Thoracic aorta (tissue), 2 donors: ENCODE data around the gene PEX19. TPM values are rescaled to one million over a fixed set of nuclear protein-coding genes. Genes with fewer than 3 reads are reported as not detected.

Experiments
- ATAC-seq: fragments of 150-250 bp; one replicate; pipeline ENCODE4 v1.8.0; 2017; ENCODE audit warnings: low read depth; ENCODE audit not compliant: insufficient number of reproducible peaks, low FRiP score
- DNase-seq: peaks from one replicate; pipeline ENCODE4 v3.0.0-alpha.2; 2020; ENCODE audit warnings: low spot score
- H3K27ac ChIP-seq, 2 donors: fragments of 200-600 bp; sonication (generic); 1 replicate in 1 of 2; 2 replicates in 1 of 2; pipeline ENCODE4 v1.5.1; 2016; ENCODE audit warnings: mild to moderate bottlenecking in 2 of 2, moderate library complexity in 2 of 2
- H3K27me3 ChIP-seq: fragments of 200-600 bp; sonication (generic); replicated peaks from 2 replicates; pipeline ENCODE4 v1.6.0; 2016; ENCODE audit warnings: mild to moderate bottlenecking; ENCODE audit not compliant: insufficient read depth
- H3K36me3 ChIP-seq: fragments of 200-600 bp; sonication (generic); one replicate; pipeline ENCODE4 v1.5.1; 2016
- H3K4me1 ChIP-seq, 2 donors: fragments of 200-600 bp; sonication (generic); 1 replicate in 1 of 2; 2 replicates in 1 of 2; pipeline versions ENCODE4 v1.5.1 to v1.6.0; 2016; ENCODE audit warnings: low read depth in 2 of 2, mild to moderate bottlenecking in 1 of 2; ENCODE audit not compliant: control insufficient read depth in 1 of 2
- H3K4me3 ChIP-seq: fragments of 200-600 bp; sonication (generic); 2 replicates; pipeline ENCODE4 v1.5.1; 2016; ENCODE audit warnings: mild to moderate bottlenecking
- H3K9me3 ChIP-seq: fragments of 200-600 bp; sonication (generic); 2 replicates; pipeline ENCODE4 v1.5.1; 2016
- total RNA-seq, 2 donors: library from RNA; depleted of rRNA; stranded (reverse); fragments of >200 nt; gene quantifications; one replicate each; pipeline versions ENCODE4 v1.1.0 to v1.2.3, GENCODE V29; 2016
- TF ChIP-seq, protein P1 (sequence below): fragments of 200-600 bp; sonication (generic); IDR thresholded peaks from one replicate; pipeline ENCODE4 v1.5.1; 2019; ENCODE audit warnings: antibody characterized with exemption

PEX19 gene, protein sequence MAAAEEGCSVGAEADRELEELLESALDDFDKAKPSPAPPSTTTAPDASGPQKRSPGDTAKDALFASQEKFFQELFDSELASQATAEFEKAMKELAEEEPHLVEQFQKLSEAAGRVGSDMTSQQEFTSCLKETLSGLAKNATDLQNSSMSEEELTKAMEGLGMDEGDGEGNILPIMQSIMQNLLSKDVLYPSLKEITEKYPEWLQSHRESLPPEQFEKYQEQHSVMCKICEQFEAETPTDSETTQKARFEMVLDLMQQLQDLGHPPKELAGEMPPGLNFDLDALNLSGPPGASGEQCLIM
- total RNA-seq = 10 to 100 TPM; 42.8 to 45.4 TPM

DNA sequence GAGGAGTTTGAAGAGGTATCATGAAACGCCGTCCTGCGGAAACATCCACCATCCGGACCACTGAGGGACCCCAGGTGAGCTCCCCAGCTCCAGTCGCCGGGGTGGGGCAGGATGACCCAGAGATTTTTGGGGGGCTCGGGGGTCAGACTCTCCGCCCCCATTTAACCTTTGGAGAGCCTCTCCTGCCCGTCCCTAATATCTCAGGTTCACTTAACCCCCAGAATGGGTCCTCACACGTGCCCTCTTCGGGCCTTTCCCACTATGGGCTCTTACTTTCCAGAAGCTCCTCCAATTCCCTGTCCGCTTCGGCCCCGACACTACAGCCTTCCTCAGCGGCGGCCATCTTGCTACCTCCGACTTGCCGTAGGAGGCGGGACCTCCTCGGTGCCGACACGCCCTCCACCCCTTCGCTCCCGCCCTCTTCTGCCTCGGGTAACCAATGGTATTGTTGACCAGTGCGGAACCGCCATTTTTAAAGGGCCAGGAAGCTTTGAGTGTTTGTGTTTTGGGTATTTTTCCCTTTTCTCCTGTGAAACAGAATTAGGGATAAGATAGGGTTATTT, at the start of gene PEX19:
Gene PEX19, minus strand, starts transcription at position 352 of the 563 bp plus-strand sequence. Its CDS starts 9 bp downstream, at position 343.
- Histone ChIP-seq H3K27ac (peak within 1 kb of the TSS; percentile 69 to 85), H3K4me1 (peaks cover 15 to 23% of the 10 kb centered on the region in 2 donors), H3K4me3 (peak within 1 kb of the TSS; percentile 97), H3K9me3 (no peaks in the 10 kb centered on the region), H3K27me3 (no peaks in the 10 kb centered on the region), H3K36me3 (peaks cover 31% of the 10 kb centered on the region)
- TF ChIP-seq, protein P1, sequence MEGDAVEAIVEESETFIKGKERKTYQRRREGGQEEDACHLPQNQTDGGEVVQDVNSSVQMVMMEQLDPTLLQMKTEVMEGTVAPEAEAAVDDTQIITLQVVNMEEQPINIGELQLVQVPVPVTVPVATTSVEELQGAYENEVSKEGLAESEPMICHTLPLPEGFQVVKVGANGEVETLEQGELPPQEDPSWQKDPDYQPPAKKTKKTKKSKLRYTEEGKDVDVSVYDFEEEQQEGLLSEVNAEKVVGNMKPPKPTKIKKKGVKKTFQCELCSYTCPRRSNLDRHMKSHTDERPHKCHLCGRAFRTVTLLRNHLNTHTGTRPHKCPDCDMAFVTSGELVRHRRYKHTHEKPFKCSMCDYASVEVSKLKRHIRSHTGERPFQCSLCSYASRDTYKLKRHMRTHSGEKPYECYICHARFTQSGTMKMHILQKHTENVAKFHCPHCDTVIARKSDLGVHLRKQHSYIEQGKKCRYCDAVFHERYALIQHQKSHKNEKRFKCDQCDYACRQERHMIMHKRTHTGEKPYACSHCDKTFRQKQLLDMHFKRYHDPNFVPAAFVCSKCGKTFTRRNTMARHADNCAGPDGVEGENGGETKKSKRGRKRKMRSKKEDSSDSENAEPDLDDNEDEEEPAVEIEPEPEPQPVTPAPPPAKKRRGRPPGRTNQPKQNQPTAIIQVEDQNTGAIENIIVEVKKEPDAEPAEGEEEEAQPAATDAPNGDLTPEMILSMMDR = no peak
- ATAC-seq = peak; percentile 97
- DNase-seq = peak; percentile 85

DNA sequence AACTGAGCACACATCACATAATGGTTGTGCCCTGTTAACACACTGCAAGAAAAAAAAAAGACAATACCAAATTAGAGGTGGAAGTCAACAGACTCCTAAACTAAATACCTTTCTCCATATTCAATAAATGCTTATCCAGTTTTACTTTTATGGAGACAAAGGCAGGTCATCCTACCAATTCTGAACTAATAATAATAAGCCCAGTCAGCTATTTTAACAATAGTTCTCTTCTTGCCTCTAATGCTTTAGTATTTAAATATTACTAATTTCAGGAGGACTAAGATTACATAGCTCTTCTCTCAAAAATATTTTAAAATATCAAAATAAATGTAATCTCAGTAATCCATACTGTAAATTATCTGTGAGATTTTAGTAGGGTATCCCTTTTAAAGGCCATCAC, 47.6 kb upstream of the PEX19 start:
- TF ChIP-seq, protein P1 = no peak
- no peaks in the 10 kb centered on the region for H3K9me3 ChIP-seq
- no peak overlapping the region for H3K27ac ChIP-seq
- no peaks in the 10 kb centered on the region for H3K27me3 ChIP-seq
- DNase-seq (no peak), ATAC-seq (no peak)
- no peaks in the 10 kb centered on the region for H3K4me1 ChIP-seq
- H3K4me3 ChIP-seq = no peak overlapping the region
- peaks cover 65% of the 10 kb centered on the region for H3K36me3 ChIP-seq

DNA sequence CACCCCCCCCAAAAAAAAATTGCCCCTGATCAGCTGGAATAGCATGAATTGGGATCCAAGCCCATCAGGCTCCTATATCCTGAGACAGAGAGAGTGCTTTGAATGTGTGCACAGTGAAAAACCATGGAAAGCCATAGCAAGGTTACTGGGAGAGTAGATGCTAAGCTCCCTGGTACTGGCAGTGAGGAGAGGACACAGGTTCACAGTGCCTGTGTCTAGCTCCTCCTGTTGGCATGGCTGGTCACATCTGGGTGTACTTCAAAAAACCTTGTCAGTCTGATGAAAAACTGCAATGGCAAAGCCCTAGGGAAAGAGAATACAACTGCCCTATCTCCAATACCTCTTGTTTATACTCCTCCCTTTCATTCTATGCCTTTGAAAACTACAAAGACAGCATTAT, 45.2 kb upstream of the PEX19 start:
- peaks cover 79% of the 10 kb centered on the region for H3K36me3 ChIP-seq
- no peaks in the 10 kb centered on the region for H3K4me1 ChIP-seq

DNA sequence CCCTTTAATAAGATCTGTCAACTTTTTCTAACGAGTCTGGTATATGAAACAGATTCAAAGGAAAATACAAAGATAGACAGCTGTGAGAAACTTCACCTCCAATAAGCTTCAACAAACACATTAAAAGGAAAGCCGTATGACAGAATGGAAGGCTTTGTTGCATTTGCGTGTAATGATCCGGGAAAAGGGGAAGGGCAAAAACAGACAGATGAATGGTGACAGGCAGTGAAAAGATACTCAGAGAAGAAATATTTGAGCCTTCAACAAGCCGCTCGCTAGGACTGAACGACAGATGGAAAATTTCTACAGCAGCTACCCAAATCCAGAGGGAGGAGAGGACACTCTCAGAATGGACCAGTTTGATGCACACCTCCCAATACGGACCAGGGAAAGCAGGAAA, 43.3 kb upstream of the PEX19 start:
- Histone ChIP-seq H3K9me3 (no peaks in the 10 kb centered on the region), H3K36me3 (peaks cover 77% of the 10 kb centered on the region), H3K27me3 (no peaks in the 10 kb centered on the region), H3K4me1 (no peaks in the 10 kb centered on the region), H3K27ac (no peak overlapping the region), H3K4me3 (no peak overlapping the region)
- ATAC-seq = no peak
- TF ChIP-seq, protein P1 = no peak
- no peak for DNase-seq

More for the DNA sequence above, 45.2 kb upstream of the PEX19 start:
- H3K4me3 ChIP-seq = no peak overlapping the region
- H3K9me3 ChIP-seq = no peaks in the 10 kb centered on the region
- DNase-seq (no peak), ATAC-seq (no peak)
- no peak overlapping the region for H3K27ac ChIP-seq
- no peaks in the 10 kb centered on the region for H3K27me3 ChIP-seq
- TF ChIP-seq, protein P1 = no peak

DNA sequence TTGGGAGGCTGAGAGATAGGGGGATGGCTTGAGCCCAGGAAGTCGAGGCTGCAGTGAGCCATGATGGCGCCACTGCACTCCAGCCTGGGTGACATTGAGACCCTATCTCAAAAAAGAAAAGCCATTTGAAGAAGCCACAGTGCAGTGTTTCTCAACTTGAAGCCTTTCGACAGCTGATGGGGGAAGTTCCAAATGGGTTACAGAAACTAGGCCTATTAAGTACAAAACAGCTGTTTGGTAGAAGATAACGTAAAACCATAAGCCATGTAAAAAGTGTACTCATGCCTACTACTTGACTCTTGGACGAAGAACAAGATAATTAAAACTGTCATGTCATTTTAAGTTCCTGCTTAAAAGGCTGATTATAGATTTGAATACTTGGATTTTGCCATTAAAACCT, 41.5 kb upstream of the PEX19 start:
- DNase-seq = no peak
- H3K9me3 ChIP-seq = no peaks in the 10 kb centered on the region
- no peak overlapping the region for H3K4me3 ChIP-seq
- no peaks in the 10 kb centered on the region for H3K27me3 ChIP-seq
- H3K36me3 ChIP-seq = peaks cover 66% of the 10 kb centered on the region
- H3K27ac ChIP-seq = no peak overlapping the region
- H3K4me1 ChIP-seq = no peaks in the 10 kb centered on the region
- TF ChIP-seq, protein P1 = no peak
- no peak for ATAC-seq
